GM23338 (cell line): ENCODE measurements around the gene LLGL1. TPM values are rescaled to one million over a fixed set of nuclear protein-coding genes. Genes with fewer than 3 reads are reported as not detected.

Source experiments
- ATAC-seq: fragments of 200-7000 bp; cut with Tn5 transposase; 3 replicates; pipeline ENCODE4 v1.9.1; 2020
- DNase-seq: peaks from one replicate; pipeline ENCODE4 v3.0.0-alpha.2; 2015; ENCODE audit warnings: low spot score
- H2AFZ ChIP-seq: fragments of 200-600 bp; sonication (generic); 2 replicates; pipeline ENCODE4 v1.8.0; 2016; ENCODE audit warnings: antibody characterized with exemption, mild to moderate bottlenecking, moderate library complexity
- H3F3A ChIP-seq: fragments of 200-600 bp; sonication (generic); replicated peaks from 2 replicates; pipeline ENCODE4 v1.8.0; 2017; ENCODE audit warnings: antibody characterized with exemption, mixed run types, low read depth
- H3K27ac ChIP-seq: fragments of 200-600 bp; sonication (generic); 2 replicates; pipeline ENCODE4 v1.6.1; 2016; ENCODE audit warnings: low read depth
- H3K27me3 ChIP-seq: fragments of 200-600 bp; sonication (generic); 2 replicates; pipeline ENCODE4 v1.8.0; 2016; ENCODE audit warnings: mild to moderate bottlenecking, mixed run types, moderate library complexity; ENCODE audit not compliant: insufficient read depth
- H3K36me3 ChIP-seq: fragments of 200-600 bp; sonication (generic); 2 replicates; pipeline ENCODE4 v1.8.0; 2016; ENCODE audit warnings: mild to moderate bottlenecking; ENCODE audit not compliant: insufficient read depth
- H3K4me1 ChIP-seq: fragments of 200-600 bp; sonication (generic); 2 replicates; pipeline ENCODE4 v1.8.0; 2016; ENCODE audit warnings: mild to moderate bottlenecking, moderate library complexity; ENCODE audit not compliant: insufficient read depth
- H3K4me2 ChIP-seq: fragments of 200-600 bp; sonication (generic); 2 replicates; pipeline ENCODE4 v1.7.1; 2017; ENCODE audit warnings: mixed run types
- H3K4me3 ChIP-seq: fragments of 200-600 bp; sonication (generic); 2 replicates; pipeline ENCODE4 v1.6.1; 2016; ENCODE audit warnings: mixed run types
- H3K79me2 ChIP-seq: fragments of 200-600 bp; sonication (generic); replicated peaks from 2 replicates; pipeline ENCODE4 v1.8.0; 2017; ENCODE audit warnings: mild to moderate bottlenecking; ENCODE audit not compliant: insufficient read depth
- H3K9me2 ChIP-seq: fragments of 200-600 bp; sonication (generic); 2 replicates; pipeline ENCODE4 v1.8.0; 2017; ENCODE audit not compliant: insufficient read depth
- H4K20me1 ChIP-seq: fragments of 200-600 bp; sonication (generic); replicated peaks from 2 replicates; pipeline ENCODE4 v1.8.0; 2017; ENCODE audit warnings: mild to moderate bottlenecking; ENCODE audit not compliant: insufficient read depth
- H3K27ac Mint-ChIP-seq: 2 replicates; pipeline ENCODE4 v1.8.0; 2020; ENCODE audit warnings: inconsistent platforms, mild to moderate bottlenecking, moderate library complexity, mixed read lengths
- H3K27me3 Mint-ChIP-seq: 3 replicates; pipeline ENCODE4 v1.8.0; 2022; ENCODE audit warnings: low read depth, mild to moderate bottlenecking, moderate library complexity, mixed read lengths, inconsistent platforms; ENCODE audit not compliant: insufficient read depth, poor library complexity
- H3K36me3 Mint-ChIP-seq: 3 replicates; pipeline ENCODE4 v1.8.0; 2021; ENCODE audit warnings: low read depth, mild to moderate bottlenecking, inconsistent platforms, moderate library complexity, mixed read lengths
- H3K4me1 Mint-ChIP-seq: 3 replicates; pipeline ENCODE4 v1.8.0; 2020; ENCODE audit warnings: mild to moderate bottlenecking, inconsistent platforms, mixed read lengths
- H3K4me3 Mint-ChIP-seq: 3 replicates; pipeline ENCODE4 v1.8.0; 2021; ENCODE audit warnings: moderate library complexity, mild to moderate bottlenecking, inconsistent platforms, mixed read lengths
- H3K9me3 Mint-ChIP-seq: 3 replicates; pipeline ENCODE4 v1.8.0; 2020; ENCODE audit warnings: moderate library complexity, mild to moderate bottlenecking, inconsistent platforms, mixed read lengths
- ETS1 ChIP-seq: IDR thresholded peaks from 2 replicates; pipeline ENCODE4 v1.6.1; 2016; ENCODE audit warnings: antibody characterized with exemption
- EZH2phosphoT487 ChIP-seq: fragments of 200-600 bp; sonication (generic); IDR thresholded peaks from one replicate; pipeline ENCODE4 v1.8.1; 2018; ENCODE audit warnings: antibody characterized with exemption; ENCODE audit not compliant: unreplicated experiment
- POLR2AphosphoS5 ChIP-seq: IDR thresholded peaks from 2 replicates; pipeline ENCODE4 v1.6.1; 2016; ENCODE audit warnings: antibody characterized with exemption, low read depth
- STAT1 ChIP-seq: IDR thresholded peaks from one replicate; pipeline ENCODE4 v1.6.1; 2016; ENCODE audit warnings: antibody characterized with exemption; ENCODE audit not compliant: unreplicated experiment
- ZNF114 ChIP-seq: fragments of 250-450 bp; sonication (Bioruptor Pico); IDR thresholded peaks from 2 replicates; pipeline ENCODE4 v1.5.0; 2020; ENCODE audit warnings: mild to moderate bottlenecking, moderate library complexity
- polyA plus RNA-seq: library from polyadenylated mRNA; unstranded; fragments of >200 nt; fragmentation: Nextera tagmentation; extraction: Ambion mirVana; gene quantifications from 2 replicates; pipeline ENCODE4 v1.2.1, GENCODE V29; 2016
- total RNA-seq: library from RNA; depleted of rRNA; stranded (reverse); fragments of >200 nt; shearing (Covaris generic); gene quantifications from 2 replicates; pipeline ENCODE4 v1.2.3, GENCODE V29; 2014
- TF ChIP-seq, protein P1 (sequence below): fragments of 250-450 bp; sonication (Bioruptor Pico); IDR thresholded peaks from 2 replicates; pipeline ENCODE4 v1.5.0; 2020; ENCODE audit warnings: mild to moderate bottlenecking, moderate library complexity
- TF ChIP-seq, protein P2 (sequence below), 2 experiments: fragments of 200-600 bp in 1 of 2; sonication (generic) in 1 of 2; conservative IDR thresholded peaks; 2 replicates each; pipeline versions ENCODE4 v1.5.1 to v1.6.1; 2016 to 2017; ENCODE audit warnings: antibody characterized with exemption in 2 of 2, low read depth in 2 of 2, mild to moderate bottlenecking in 2 of 2, moderate library complexity in 1 of 2

Gene LLGL1
- total and polyA plus RNA-seq, 2 experiments from 2014 or later = 5.9 to 129 TPM

DNA sequence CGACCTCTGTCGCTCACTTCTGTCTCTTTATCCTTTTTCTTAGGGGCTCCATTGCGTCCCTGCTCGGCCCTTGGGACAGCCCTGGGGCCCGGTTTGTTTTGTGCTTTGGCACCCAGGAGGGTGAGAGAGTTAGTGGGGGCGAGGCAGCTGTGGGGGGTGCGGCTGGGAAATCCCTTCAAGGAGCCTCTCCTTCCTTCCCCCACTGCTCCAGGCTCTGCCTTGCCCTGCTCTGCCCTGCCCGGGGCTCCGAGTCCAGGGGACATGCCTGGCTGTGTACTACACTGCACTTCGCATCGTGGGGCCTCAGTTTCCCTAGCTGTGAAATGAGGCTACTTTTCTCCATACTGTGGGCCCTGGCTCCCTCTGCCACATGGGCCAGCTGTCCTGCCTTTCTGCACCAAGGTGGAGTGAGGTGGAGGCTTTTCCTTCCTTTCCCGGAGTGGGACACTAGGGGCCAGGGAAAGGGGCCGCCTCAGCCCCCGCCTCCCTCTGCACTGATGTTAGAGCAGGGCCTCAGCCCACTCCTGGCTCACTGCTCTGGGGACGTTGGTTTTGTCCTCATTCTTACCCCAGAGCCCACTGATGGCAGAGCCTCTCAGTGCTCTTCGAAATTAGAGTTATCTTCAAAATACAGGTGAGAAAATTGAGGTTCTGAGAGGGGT, 980 bp downstream of the LLGL1 start:
- no peaks in the 10 kb centered on the region; the same call in 2 of the 3 replicates for H3K36me3 Mint-ChIP-seq
- H3K4me1 ChIP-seq = peaks cover 16% of the 10 kb centered on the region
- DNase-seq = no peak
- H3K9me2 ChIP-seq = no peaks in the 10 kb centered on the region
- peak overlapping the region; percentile 97 for H3K4me2 ChIP-seq
- ATAC-seq = no peak
- no peaks in the 10 kb centered on the region for H3K9me3 Mint-ChIP-seq
- no peak for TF ChIP-seq EZH2phosphoT487
- TF ChIP-seq, protein P1, sequence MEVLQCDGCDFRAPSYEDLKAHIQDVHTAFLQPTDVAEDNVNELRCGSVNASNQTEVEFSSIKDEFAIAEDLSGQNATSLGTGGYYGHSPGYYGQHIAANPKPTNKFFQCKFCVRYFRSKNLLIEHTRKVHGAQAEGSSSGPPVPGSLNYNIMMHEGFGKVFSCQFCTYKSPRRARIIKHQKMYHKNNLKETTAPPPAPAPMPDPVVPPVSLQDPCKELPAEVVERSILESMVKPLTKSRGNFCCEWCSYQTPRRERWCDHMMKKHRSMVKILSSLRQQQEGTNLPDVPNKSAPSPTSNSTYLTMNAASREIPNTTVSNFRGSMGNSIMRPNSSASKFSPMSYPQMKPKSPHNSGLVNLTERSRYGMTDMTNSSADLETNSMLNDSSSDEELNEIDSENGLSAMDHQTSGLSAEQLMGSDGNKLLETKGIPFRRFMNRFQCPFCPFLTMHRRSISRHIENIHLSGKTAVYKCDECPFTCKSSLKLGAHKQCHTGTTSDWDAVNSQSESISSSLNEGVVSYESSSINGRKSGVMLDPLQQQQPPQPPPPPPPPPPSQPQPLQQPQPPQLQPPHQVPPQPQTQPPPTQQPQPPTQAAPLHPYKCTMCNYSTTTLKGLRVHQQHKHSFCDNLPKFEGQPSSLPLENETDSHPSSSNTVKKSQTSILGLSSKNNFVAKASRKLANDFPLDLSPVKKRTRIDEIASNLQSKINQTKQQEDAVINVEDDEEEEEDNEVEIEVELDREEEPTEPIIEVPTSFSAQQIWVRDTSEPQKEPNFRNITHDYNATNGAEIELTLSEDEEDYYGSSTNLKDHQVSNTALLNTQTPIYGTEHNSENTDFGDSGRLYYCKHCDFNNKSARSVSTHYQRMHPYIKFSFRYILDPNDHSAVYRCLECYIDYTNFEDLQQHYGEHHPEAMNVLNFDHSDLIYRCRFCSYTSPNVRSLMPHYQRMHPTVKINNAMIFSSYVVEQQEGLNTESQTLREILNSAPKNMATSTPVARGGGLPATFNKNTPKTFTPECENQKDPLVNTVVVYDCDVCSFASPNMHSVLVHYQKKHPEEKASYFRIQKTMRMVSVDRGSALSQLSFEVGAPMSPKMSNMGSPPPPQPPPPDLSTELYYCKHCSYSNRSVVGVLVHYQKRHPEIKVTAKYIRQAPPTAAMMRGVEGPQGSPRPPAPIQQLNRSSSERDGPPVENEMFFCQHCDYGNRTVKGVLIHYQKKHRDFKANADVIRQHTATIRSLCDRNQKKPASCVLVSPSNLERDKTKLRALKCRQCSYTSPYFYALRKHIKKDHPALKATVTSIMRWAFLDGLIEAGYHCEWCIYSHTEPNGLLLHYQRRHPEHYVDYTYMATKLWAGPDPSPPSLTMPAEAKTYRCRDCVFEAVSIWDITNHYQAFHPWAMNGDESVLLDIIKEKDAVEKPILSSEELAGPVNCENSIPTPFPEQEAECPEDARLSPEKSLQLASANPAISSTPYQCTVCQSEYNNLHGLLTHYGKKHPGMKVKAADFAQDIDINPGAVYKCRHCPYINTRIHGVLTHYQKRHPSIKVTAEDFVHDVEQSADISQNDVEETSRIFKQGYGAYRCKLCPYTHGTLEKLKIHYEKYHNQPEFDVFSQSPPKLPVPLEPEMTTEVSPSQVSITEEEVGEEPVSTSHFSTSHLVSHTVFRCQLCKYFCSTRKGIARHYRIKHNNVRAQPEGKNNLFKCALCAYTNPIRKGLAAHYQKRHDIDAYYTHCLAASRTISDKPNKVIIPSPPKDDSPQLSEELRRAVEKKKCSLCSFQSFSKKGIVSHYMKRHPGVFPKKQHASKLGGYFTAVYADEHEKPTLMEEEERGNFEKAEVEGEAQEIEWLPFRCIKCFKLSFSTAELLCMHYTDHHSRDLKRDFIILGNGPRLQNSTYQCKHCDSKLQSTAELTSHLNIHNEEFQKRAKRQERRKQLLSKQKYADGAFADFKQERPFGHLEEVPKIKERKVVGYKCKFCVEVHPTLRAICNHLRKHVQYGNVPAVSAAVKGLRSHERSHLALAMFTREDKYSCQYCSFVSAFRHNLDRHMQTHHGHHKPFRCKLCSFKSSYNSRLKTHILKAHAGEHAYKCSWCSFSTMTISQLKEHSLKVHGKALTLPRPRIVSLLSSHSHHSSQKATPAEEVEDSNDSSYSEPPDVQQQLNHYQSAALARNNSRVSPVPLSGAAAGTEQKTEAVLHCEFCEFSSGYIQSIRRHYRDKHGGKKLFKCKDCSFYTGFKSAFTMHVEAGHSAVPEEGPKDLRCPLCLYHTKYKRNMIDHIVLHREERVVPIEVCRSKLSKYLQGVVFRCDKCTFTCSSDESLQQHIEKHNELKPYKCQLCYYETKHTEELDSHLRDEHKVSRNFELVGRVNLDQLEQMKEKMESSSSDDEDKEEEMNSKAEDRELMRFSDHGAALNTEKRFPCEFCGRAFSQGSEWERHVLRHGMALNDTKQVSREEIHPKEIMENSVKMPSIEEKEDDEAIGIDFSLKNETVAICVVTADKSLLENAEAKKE (CRISPR knock-in tag) = no peak
- TF ChIP-seq POLR2AphosphoS5 = no peak
- peak overlapping the region; percentile 38; the same call in 1 of the 2 replicates for H2AFZ ChIP-seq
- peaks cover 51% of the 10 kb centered on the region for H3K79me2 ChIP-seq
- H3F3A ChIP-seq = 0 out of 2 replicates have a peak, but pooled peaks cover 3% of the 10 kb centered on the region
- peak overlapping the region; percentile 93 for H3K4me3 Mint-ChIP-seq
- peaks cover 4% of the 10 kb centered on the region for H4K20me1 ChIP-seq
- H3K4me1 Mint-ChIP-seq = peaks cover 23% of the 10 kb centered on the region
- peaks cover 15% of the 10 kb centered on the region for H3K27me3 Mint-ChIP-seq
- H3K36me3 ChIP-seq = no peaks in the 10 kb centered on the region
- peak overlapping the region; percentile 96 for H3K4me3 ChIP-seq
- no peak overlapping the region for H3K27ac ChIP-seq
- no peaks in the 10 kb centered on the region for H3K27me3 ChIP-seq
- H3K27ac Mint-ChIP-seq = peak overlapping the region; percentile 64; the same call in 1 of the 2 replicates

- Mint-ChIP-seq H3K4me3 (peak overlapping the region; percentile 30; the same call in 2 of the 3 replicates), H3K27me3 (peaks cover 15% of the 10 kb centered on the region), H3K36me3 (no peaks in the 10 kb centered on the region; the same call in 2 of the 3 replicates), H3K4me1 (peaks cover 23% of the 10 kb centered on the region), H3K9me3 (no peaks in the 10 kb centered on the region), H3K27ac (no peak overlapping the region; the same call in 1 of the 2 replicates)
- Histone ChIP-seq H2AFZ (no peak overlapping the region), H3K79me2 (peaks cover 58% of the 10 kb centered on the region), H3K4me3 (no peak overlapping the region), H3F3A (0 out of 2 replicates have a peak, but pooled peaks cover 3% of the 10 kb centered on the region), H3K4me2 (no peak overlapping the region), H4K20me1 (peaks cover 4% of the 10 kb centered on the region), H3K27me3 (no peaks in the 10 kb centered on the region), H3K36me3 (no peaks in the 10 kb centered on the region), H3K9me2 (no peaks in the 10 kb centered on the region), H3K4me1 (peaks cover 16% of the 10 kb centered on the region), H3K27ac (no peak overlapping the region)
- DNase-seq (no peak), ATAC-seq (no peak)
- TF ChIP-seq STAT1 = no peak
- no peak for TF ChIP-seq POLR2AphosphoS5
- no peak for TF ChIP-seq EZH2phosphoT487
- TF ChIP-seq ZNF114 (CRISPR knock-in tag) = no peak
- no peak for TF ChIP-seq ETS1
- TF ChIP-seq, protein P2, sequence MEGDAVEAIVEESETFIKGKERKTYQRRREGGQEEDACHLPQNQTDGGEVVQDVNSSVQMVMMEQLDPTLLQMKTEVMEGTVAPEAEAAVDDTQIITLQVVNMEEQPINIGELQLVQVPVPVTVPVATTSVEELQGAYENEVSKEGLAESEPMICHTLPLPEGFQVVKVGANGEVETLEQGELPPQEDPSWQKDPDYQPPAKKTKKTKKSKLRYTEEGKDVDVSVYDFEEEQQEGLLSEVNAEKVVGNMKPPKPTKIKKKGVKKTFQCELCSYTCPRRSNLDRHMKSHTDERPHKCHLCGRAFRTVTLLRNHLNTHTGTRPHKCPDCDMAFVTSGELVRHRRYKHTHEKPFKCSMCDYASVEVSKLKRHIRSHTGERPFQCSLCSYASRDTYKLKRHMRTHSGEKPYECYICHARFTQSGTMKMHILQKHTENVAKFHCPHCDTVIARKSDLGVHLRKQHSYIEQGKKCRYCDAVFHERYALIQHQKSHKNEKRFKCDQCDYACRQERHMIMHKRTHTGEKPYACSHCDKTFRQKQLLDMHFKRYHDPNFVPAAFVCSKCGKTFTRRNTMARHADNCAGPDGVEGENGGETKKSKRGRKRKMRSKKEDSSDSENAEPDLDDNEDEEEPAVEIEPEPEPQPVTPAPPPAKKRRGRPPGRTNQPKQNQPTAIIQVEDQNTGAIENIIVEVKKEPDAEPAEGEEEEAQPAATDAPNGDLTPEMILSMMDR (conservative IDR thresholded peaks at IDR 0.05; ENCODE audit: low read depth in 2 of 2) = no peak
These were observed 2.2 kb downstream of the LLGL1 start for GRCh38 chr17:18227635-18228034.
